ENCODE measurements around the gene CAMKV. TPM values are rescaled to one million over a fixed set of nuclear protein-coding genes. Genes with fewer than 3 reads are reported as not detected.

The CAMKV gene
- total and polyA plus RNA-seq, 7 donors: 0.09 TPM; not detected in 6

DNA sequence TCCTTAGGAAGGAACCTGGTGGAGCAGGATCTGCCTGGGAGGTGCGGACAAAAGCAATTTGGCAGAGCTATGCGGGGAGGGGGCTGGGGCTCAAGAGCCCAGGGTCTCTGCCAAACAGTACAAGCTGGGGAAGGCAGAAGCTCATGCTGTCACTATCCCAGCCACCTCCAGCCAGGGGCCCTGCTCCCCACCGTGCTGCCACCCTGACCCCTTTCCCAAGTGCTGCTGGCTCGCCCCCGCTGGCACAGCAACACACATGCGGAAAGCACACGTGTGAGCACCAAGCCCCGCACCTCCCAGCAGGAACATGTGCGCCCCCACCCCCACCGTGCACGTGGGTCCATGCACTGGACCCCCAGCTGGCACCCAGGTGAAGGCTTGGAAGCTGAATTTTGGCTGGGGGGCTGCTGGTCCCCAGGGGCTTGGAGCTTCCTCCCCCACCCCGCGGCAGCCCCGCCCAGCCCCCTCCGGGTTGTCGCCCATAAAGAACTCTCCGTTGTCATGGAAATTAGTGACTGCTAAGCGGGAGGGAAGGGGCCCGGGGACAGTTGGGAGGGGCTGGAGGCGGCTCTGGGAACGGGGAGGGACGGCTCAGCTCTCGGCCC, 742 bp downstream of the CAMKV start:
- H3K4me1 ChIP-seq: no peaks in the 10 kb centered on the region
- no peak overlapping the region for H3K27ac ChIP-seq
- ATAC-seq (no peak), DNase-seq (no peak)
- H3K4me3 ChIP-seq: peak overlapping the region; percentile 55
- TF ChIP-seq CTCF (IDR thresholded peaks at IDR 0.05): no peak
- peaks cover 0 to 32% (median 10%) of the 10 kb centered on the region in 3 donors for H3K27me3 ChIP-seq (ENCODE audit: insufficient read depth in 3 of 3, low read length in 2 of 3)
- no peaks in the 10 kb centered on the region for H3K36me3 ChIP-seq (ENCODE audit: insufficient read depth in 1 of 2, low read depth in 1 of 2)
- intact Hi-C loops (cut with DNase I): no loop called here
- no peaks in the 10 kb centered on the region for H3K9me3 ChIP-seq
- 2 to 3% (median 3%) methylated on average over 19 to 23 of the region's 23 CpGs for WGBS, 3 donors

- no peak for DNase-seq
Observed at GRCh38 chr3:49867871-49868321, 1.8 kb downstream of the CAMKV start.

GRCh38 chr3:49867400-49867799, 2.3 kb downstream of the CAMKV start:
- ATAC-seq: no peak
- no peaks in the 10 kb centered on the region for H3K9me3 ChIP-seq
- intact Hi-C loops (cut with DNase I): no loop called here
- no peak overlapping the region for H3K4me3 ChIP-seq
- no peaks in the 10 kb centered on the region for H3K36me3 ChIP-seq (ENCODE audit: insufficient read depth in 1 of 2, low read depth in 1 of 2)
- H3K4me1 ChIP-seq: no peaks in the 10 kb centered on the region
- DNase-seq: no peak
- peaks cover 0 to 33% (median 10%) of the 10 kb centered on the region in 3 donors for H3K27me3 ChIP-seq (ENCODE audit: insufficient read depth in 3 of 3, low read length in 2 of 3)
- TF ChIP-seq CTCF (IDR thresholded peaks at IDR 0.05): no peak
- no peak overlapping the region for H3K27ac ChIP-seq
- 74 to 81% (median 80%) methylated on average over 1 of the region's 1 CpG for WGBS, 3 donors

More at GRCh38 chr3:49867871-49868321, 1.8 kb downstream of the CAMKV start:
- intact Hi-C loops (cut with DNase I): no loop called here
- TF ChIP-seq CTCF (IDR thresholded peaks at IDR 0.05): no peak
- Histone ChIP-seq H3K4me3 (no peak overlapping the region), H3K9me3 (no peaks in the 10 kb centered on the region), H3K4me1 (no peaks in the 10 kb centered on the region), H3K27me3 (ENCODE audit: insufficient read depth in 3 of 3, low read length in 2 of 3) (peaks cover 0 to 33% (median 10%) of the 10 kb centered on the region in 3 donors), H3K27ac (no peak overlapping the region), H3K36me3 (ENCODE audit: insufficient read depth in 1 of 2, low read depth in 1 of 2) (no peaks in the 10 kb centered on the region)
- WGBS, 3 donors: 11 to 13% (median 12%) methylated on average over 7 of the region's 7 CpGs
- no peak for ATAC-seq

- H3K4me1 ChIP-seq: no peaks in the 10 kb centered on the region
- no peak overlapping the region for H3K4me3 ChIP-seq
- 29 to 36% (median 31%) methylated on average over 7 of the region's 7 CpGs for WGBS, 3 donors
- peak; percentile 48 to 55 (median 53) for ATAC-seq
- DNase-seq: no peak
- peaks cover 0 to 23% (median 8%) of the 10 kb centered on the region in 3 donors for H3K27me3 ChIP-seq (ENCODE audit: insufficient read depth in 3 of 3, low read length in 2 of 3)
- H3K27ac ChIP-seq: no peak overlapping the region
- TF ChIP-seq CTCF (IDR thresholded peaks at IDR 0.05): no peak
- intact Hi-C loops (cut with DNase I): no loop called here
- no peaks in the 10 kb centered on the region for H3K36me3 ChIP-seq (ENCODE audit: insufficient read depth in 1 of 2, low read depth in 1 of 2)
- H3K9me3 ChIP-seq: no peaks in the 10 kb centered on the region
Observed at GRCh38 chr3:49865198-49865784, 4.4 kb downstream of the CAMKV start.
